Mesothelial cell of epicardium (in vitro differentiated cells): ENCODE data around the gene TMEM120A. TPM values are rescaled to one million over a fixed set of nuclear protein-coding genes. Genes with fewer than 3 reads are reported as not detected.
"Not testable (repeated sequence)": the region's sequence is repeated elsewhere in the genome, so short reads cannot be mapped to it uniquely, and the experiment has no call there.

ENCODE experiments used
- DNase-seq, 2 experiments: peaks; one replicate each; pipeline ENCODE4 v3.0.0; 2021; ENCODE audit warnings: low spot score in 2 of 2; ENCODE audit not compliant: unreplicated experiment in 2 of 2
- H3K27ac Mint-ChIP-seq: 2 replicates; pipeline ENCODE4 v1.8.0; 2021; ENCODE audit warnings: mixed read lengths
- H3K27me3 Mint-ChIP-seq: 2 replicates; pipeline ENCODE4 v1.8.0; 2021; ENCODE audit warnings: low read depth, mixed read lengths
- H3K36me3 Mint-ChIP-seq: 2 replicates; pipeline ENCODE4 v1.8.0; 2021; ENCODE audit warnings: mixed read lengths
- H3K4me1 Mint-ChIP-seq: 2 replicates; pipeline ENCODE4 v1.8.0; 2021; ENCODE audit warnings: mixed read lengths
- H3K4me3 Mint-ChIP-seq: 2 replicates; pipeline ENCODE4 v1.8.0; 2021; ENCODE audit warnings: mild to moderate bottlenecking, moderate library complexity, mixed read lengths
- H3K9me3 Mint-ChIP-seq: 2 replicates; pipeline ENCODE4 v1.8.0; 2021; ENCODE audit warnings: mixed read lengths
- CTCF ChIP-seq: fragments of 200-600 bp; sonication (generic); IDR thresholded peaks from one replicate; pipeline ENCODE4 v1.5.0; 2021; ENCODE audit warnings: antibody characterized with exemption; ENCODE audit not compliant: unreplicated experiment
- total RNA-seq: library from RNA; stranded (reverse); gene quantifications from 3 replicates; pipeline ENCODE4 v1.2.1, GENCODE V29; 2021

Gene TMEM120A
- total RNA-seq, 1 donor from 2014 or later: 17.8 TPM

DNA sequence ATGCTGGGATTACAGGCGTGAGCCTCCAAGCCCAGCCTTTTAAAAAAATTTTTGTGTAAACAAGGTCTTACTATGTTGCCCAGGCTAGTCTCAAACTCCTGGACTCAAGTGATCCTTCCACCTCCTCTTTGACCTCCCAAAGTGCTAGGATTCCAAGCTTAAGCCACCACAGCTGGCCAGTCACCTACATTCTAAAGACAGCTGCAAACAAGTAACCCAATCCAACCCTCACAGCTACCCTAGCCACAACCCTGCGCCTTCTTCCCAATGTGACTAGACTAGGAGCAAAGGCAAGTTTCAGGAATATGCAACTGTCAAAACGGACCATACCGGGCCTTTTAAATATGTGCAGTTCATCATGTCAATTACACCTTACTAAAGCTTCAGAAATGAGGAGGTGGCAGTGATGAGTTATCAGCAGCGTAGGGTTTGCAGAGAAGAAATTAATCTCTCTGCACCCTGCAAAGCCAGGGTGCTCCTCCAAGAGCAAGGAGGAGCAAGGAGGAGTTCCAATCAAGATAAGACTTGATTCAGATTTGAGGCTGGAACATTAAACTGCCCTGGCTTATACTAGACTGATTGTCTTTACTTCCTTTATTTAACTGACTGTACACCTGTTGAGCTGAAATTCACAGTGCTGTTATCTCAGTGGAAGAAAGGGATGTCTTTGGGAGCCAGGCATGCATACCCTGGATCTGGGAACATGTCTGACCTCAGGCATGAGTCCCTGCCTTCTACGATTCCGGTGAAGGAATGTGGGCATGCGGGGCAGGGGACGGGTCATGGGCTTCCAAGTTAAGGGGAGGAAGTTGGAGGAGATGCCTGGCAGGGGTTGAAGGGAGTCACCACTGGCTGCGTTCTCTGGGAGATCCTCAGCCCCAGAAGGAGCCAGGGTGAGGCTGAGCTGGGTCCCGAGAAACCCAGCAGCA is 15.5 kb upstream of the TMEM120A start:
- Mint-ChIP-seq H3K4me1 (no peaks in the 10 kb centered on the region), H3K4me3 (no peak overlapping the region), H3K36me3 (peaks cover 16% of the 10 kb centered on the region), H3K9me3 (no peaks in the 10 kb centered on the region), H3K27ac (no peak overlapping the region), H3K27me3 (no peaks in the 10 kb centered on the region)
- TF ChIP-seq CTCF: no peak
- no peak for DNase-seq

DNA sequence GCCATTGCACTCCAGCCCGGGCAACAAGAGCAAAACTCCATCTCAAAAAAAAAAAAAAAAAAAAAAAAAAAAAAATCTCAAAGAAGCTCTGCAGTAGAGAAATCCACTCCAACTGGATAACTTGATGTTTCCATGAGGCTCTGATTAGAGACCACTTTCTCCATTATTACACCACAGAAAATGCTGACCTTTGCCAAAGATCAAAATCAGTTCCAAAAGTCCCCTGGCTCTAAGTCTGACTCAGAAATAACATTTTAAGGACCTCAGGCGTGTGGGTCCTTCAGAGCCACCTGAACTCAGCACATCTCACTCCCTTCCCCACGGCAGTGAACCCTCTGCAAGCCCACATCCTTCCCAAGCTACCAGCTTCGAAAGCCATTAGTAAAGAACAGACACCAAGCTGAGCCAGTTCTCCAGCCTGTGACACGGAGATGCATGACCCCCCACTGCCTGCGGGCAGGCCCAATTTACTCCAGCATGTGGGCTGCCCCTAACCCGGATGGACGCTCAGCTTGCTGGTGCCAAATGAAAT is 13.8 kb upstream of the TMEM120A start:
- Mint-ChIP-seq H3K27ac (peak overlapping the region; percentile 19), H3K4me1 (no peaks in the 10 kb centered on the region), H3K4me3 (no peak overlapping the region), H3K27me3 (no peaks in the 10 kb centered on the region), H3K36me3 (peaks cover 15% of the 10 kb centered on the region), H3K9me3 (no peaks in the 10 kb centered on the region)
- TF ChIP-seq CTCF: no peak
- no peak for DNase-seq

- not testable (repeated sequence) for H3K9me3 Mint-ChIP-seq, H3K27ac Mint-ChIP-seq, DNase-seq, H3K27me3 Mint-ChIP-seq, H3K4me3 Mint-ChIP-seq, H3K4me1 Mint-ChIP-seq
- H3K36me3 Mint-ChIP-seq: peaks cover 19% of the 10 kb centered on the region
Observed at GRCh38 chr7:76005004-76005403, 10.6 kb upstream of the TMEM120A start.

GRCh38 chr7:76003351-76003750 is 9.0 kb upstream of the TMEM120A start:
- peaks cover 25% of the 10 kb centered on the region for H3K36me3 Mint-ChIP-seq
- H3K27ac Mint-ChIP-seq: no peak overlapping the region
- no peak for DNase-seq
- no peaks in the 10 kb centered on the region for H3K4me1 Mint-ChIP-seq
- H3K9me3 Mint-ChIP-seq: no peaks in the 10 kb centered on the region
- no peak for TF ChIP-seq CTCF
- no peak overlapping the region for H3K4me3 Mint-ChIP-seq
- H3K27me3 Mint-ChIP-seq: no peaks in the 10 kb centered on the region

DNA sequence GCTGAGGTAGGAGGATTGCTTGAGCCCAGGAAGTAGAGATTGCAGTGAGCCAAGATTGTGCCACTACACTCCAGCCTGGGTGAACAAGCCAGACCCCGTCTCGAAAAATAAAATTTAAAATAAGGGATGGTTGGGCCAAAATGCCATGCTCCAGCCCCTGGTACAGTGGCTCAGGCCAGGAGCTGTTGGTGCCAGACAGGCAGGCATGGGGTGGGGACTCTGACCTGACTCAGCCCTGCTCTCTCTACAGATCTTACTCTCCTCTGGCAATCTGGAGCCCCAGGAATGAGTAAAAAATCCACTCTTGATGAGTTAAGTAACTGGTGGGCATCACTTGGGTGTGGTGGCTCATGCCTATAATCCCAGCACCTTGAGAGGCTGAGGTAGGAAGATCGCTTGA is 8.4 kb upstream of the TMEM120A start:
- peaks cover 24% of the 10 kb centered on the region for H3K36me3 Mint-ChIP-seq
- H3K27me3 Mint-ChIP-seq: no peaks in the 10 kb centered on the region
- no peak overlapping the region for H3K4me3 Mint-ChIP-seq
- DNase-seq: no peak
- H3K9me3 Mint-ChIP-seq: no peaks in the 10 kb centered on the region
- no peaks in the 10 kb centered on the region for H3K4me1 Mint-ChIP-seq
- H3K27ac Mint-ChIP-seq: no peak overlapping the region
- TF ChIP-seq CTCF: no peak

GRCh38 chr7:76002139-76002538 is 7.7 kb upstream of the TMEM120A start:
- H3K9me3 Mint-ChIP-seq: no peaks in the 10 kb centered on the region
- no peak overlapping the region for H3K4me3 Mint-ChIP-seq
- peaks cover 30% of the 10 kb centered on the region for H3K36me3 Mint-ChIP-seq
- DNase-seq: no peak
- TF ChIP-seq CTCF: no peak
- H3K27me3 Mint-ChIP-seq: no peaks in the 10 kb centered on the region
- no peaks in the 10 kb centered on the region for H3K4me1 Mint-ChIP-seq
- no peak overlapping the region for H3K27ac Mint-ChIP-seq
